ENCODE results near the gene ISG20. TPM values are rescaled to one million over a fixed set of nuclear protein-coding genes. Genes with fewer than 3 reads are reported as not detected.

ISG20 gene
- total and polyA plus RNA-seq, 2 donors (not counting 3 experiments of a cell fraction or from before 2014, with no cell fraction given): 6.4 to 7.5 TPM

GRCh38 chr15:88608607-88609181 lies 30.1 kb upstream of the ISG20 start:
- dilution Hi-C loops (cut with MboI; ENCODE audit: extremely low pct_ligation_motif_present, low sequenced_read_pairs) (no loop called here), intact Hi-C loops (cut with micrococcal nuclease) (no loop called here)
- Histone ChIP-seq H3K27me3 (ENCODE audit: control insufficient read depth in 2 of 2, insufficient read depth in 2 of 2, low read length in 2 of 2) (peaks cover 48 to 54% of the 10 kb centered on the region in 2 experiments), H3K9ac (replicated peaks; ENCODE audit: extremely low read depth, insufficient read depth, low read length) (no peak overlapping the region), H2AFZ (ENCODE audit: low read depth, low read length) (no peak overlapping the region), H3K36me3 (ENCODE audit: control insufficient read depth in 2 of 2, extremely low read depth in 1 of 2, insufficient read depth in 2 of 2, low read length in 2 of 2) (no peaks in the 10 kb centered on the region), H3K4me2 (ENCODE audit: insufficient read depth, low read length) (no peak overlapping the region), H3K9me3 (replicated peaks; ENCODE audit: control insufficient read depth, insufficient read depth, low read length) (no peaks in the 10 kb centered on the region), H3K9me1 (replicated peaks; ENCODE audit: control insufficient read depth, extremely low read depth, insufficient read depth, low read length) (no peaks in the 10 kb centered on the region), H3K79me2 (ENCODE audit: control insufficient read depth, insufficient read depth, low read length) (no peaks in the 10 kb centered on the region), H3K4me1 (ENCODE audit: control insufficient read depth, extremely low read depth, insufficient read depth, low read length) (peaks cover 4% of the 10 kb centered on the region), H4K20me1 (replicated peaks; ENCODE audit: control insufficient read depth, extremely low read depth, insufficient read depth, low read length) (no peaks in the 10 kb centered on the region), H3K27ac (ENCODE audit: insufficient read depth, low read depth, low read length) (no peak overlapping the region), H3K4me3 (replicated peaks in 1 of 3; ENCODE audit: insufficient read depth in 1 of 3, low read depth in 1 of 3, low read length in 3 of 3) (no peak overlapping the region)
- TF ChIP-seq MYC (IDR thresholded peaks at IDR 0.05; ENCODE audit: low read depth, low read length) (no peak), JUN (IDR thresholded peaks at IDR 0.05; ENCODE audit: borderline replicate concordance, insufficient read depth, insufficient read length, low read depth) (no peak), POLR2A (IDR thresholded peaks at IDR 0.05; ENCODE audit: low read depth, low read length) (no peak), GATA2 (IDR thresholded peaks at IDR 0.05; ENCODE audit: insufficient read depth, insufficient read length, low read depth, low read length) (no peak), MAX (IDR thresholded peaks at IDR 0.05; ENCODE audit: insufficient read depth, insufficient read length) (no peak), FOS (IDR thresholded peaks at IDR 0.05; ENCODE audit: borderline replicate concordance, insufficient read depth, low read length) (no peak), POLR2AphosphoS5 (IDR thresholded peaks at IDR 0.05; ENCODE audit: insufficient read depth, low read depth, low read length) (no peak), CTCF (IDR thresholded peaks at IDR 0.05; ENCODE audit: extremely low read depth in 1 of 2, insufficient read depth in 1 of 2, low read depth in 1 of 2, low read length in 2 of 2) (no peak), EZH2 (IDR thresholded peaks at IDR 0.05; ENCODE audit: borderline replicate concordance, low read depth, low read length, severe bottlenecking) (no peak)
- BruUV-seq (replicated peaks): no TSS peak
- CTCF ChIA-PET: interaction anchor here (1.0 kb wide), 1 partner anchor 226 kb away, joined by 3 read pairs; no protein-coding TSS in a partner anchor
- POLR2A ChIA-PET: no interaction called here
- DNase-seq (ENCODE audit: low read depth, low spot score) (no peak), FAIRE-seq (no peak)

Measured in endothelial cell of umbilical vein (primary cell).